Upper lobe of left lung (tissue), 6 donors: ENCODE results near the gene MME. TPM values are rescaled to one million over a fixed set of nuclear protein-coding genes. Genes with fewer than 3 reads are reported as not detected.
"Not testable (repeated sequence)": the region's sequence is repeated elsewhere in the genome, so short reads cannot be mapped to it uniquely, and the experiment has no call there.

Source experiments
- ATAC-seq, 2 donors: fragments of 200-7000 bp; cut with Tn5 transposase; one replicate each; pipeline ENCODE4 v1.9.1; 2022; ENCODE audit warnings: mild to moderate bottlenecking in 2 of 2, moderate library complexity in 2 of 2; ENCODE audit not compliant: low FRiP score in 2 of 2
- DNase-seq, 2 donors: peaks; one replicate each; pipeline ENCODE4 v3.0.0-alpha.2; 2019 to 2020
- H3K27ac ChIP-seq, 4 donors: fragments of 200-600 bp; sonication (generic); one replicate each; pipeline ENCODE4 v1.5.1; 2016 to 2019
- H3K27me3 ChIP-seq, 4 donors: fragments of 200-600 bp; sonication (generic); one replicate each; pipeline ENCODE4 v1.5.1; 2017 to 2019
- H3K36me3 ChIP-seq, 4 donors: fragments of 200-600 bp; sonication (generic); one replicate each; pipeline ENCODE4 v1.5.1; 2016 to 2019
- H3K4me1 ChIP-seq, 4 donors: fragments of 200-600 bp; sonication (generic); one replicate each; pipeline ENCODE4 v1.5.1; 2018 to 2019
- H3K4me3 ChIP-seq, 4 donors: fragments of 200-600 bp; sonication (generic); one replicate each; pipeline ENCODE4 v1.5.1; 2017 to 2019; ENCODE audit warnings: mild to moderate bottlenecking in 2 of 4, moderate library complexity in 1 of 4
- H3K9me3 ChIP-seq, 4 donors: fragments of 200-600 bp; sonication (generic); one replicate each; pipeline ENCODE4 v1.5.1; 2018 to 2019
- EP300 ChIP-seq, 4 donors: sonication (generic); formaldehyde crosslinking; IDR thresholded peaks; one replicate each; pipeline ENCODE4 v1.5.1; 2017; ENCODE audit warnings: antibody characterized with exemption in 4 of 4, control low read depth in 2 of 4
- POLR2A ChIP-seq, 4 donors: fragments of 450-650 bp; IDR thresholded peaks; one replicate each; pipeline ENCODE4 v1.5.1; 2016 to 2017; ENCODE audit warnings: antibody characterized with exemption in 4 of 4, mild to moderate bottlenecking in 2 of 4
- POLR2AphosphoS5 ChIP-seq, 2 donors: sonication (generic); formaldehyde crosslinking; IDR thresholded peaks; one replicate each; pipeline ENCODE4 v1.5.1; 2017; ENCODE audit warnings: antibody characterized with exemption in 2 of 2
- WGBS, 2 donors: methylation state at CpG; one replicate each; pipeline ENCODE4 v1.1.5; 2017 to 2018; 5-methylcytosine and 5-hydroxymethylcytosine counted together
- total RNA-seq, 6 donors: library from RNA; depleted of rRNA in 4 of 6; stranded (reverse); fragments of >200 nt in 4 of 6; gene quantifications; one replicate each; pipeline versions ENCODE4 v1.1.0 to v1.2.1, GENCODE V29; 2016 to 2021
- TF ChIP-seq, protein P1 (sequence below), 6 experiments: fragments of 450-650 bp in 4 of 6; fragments of 200-600 bp in 2 of 6; sonication (generic) in 2 of 6; IDR thresholded peaks; one replicate each; pipeline ENCODE4 v1.5.1; 2016 to 2019; ENCODE audit warnings: antibody characterized with exemption in 6 of 6
- donor health status: DM: no; HTN: no; CAD: no; lungs with moderate emphysema.
- donor health status: DM: no; HTN: yes; CAD: no; lungs with severe emphysema.

MME gene
- total RNA-seq, 6 donors from 2014 or later: 51.8 to 101 (median 74.8) TPM

DNA sequence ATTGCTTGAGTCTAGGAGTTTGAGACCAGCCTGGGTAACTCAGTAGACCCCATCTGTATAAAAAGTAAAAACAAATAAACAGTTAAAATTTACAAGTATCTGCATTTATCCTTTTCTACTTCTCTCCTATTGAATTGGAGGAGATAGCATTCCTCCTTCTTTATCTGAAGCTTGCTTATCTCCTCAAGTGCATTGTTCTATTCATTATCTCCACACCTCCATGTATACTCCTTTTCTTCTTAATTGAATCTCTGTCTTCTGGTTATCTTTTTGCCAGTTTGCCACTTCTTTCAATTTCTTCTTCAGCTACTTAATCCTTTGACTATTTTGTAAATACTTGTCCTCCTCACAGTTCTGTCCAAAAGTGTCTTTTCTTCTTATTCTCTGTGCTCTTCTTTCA, 124.7 kb downstream of the MME start:
- no peak for ATAC-seq
- no peak for DNase-seq
- Histone ChIP-seq H3K9me3 (no peaks in the 10 kb centered on the region), H3K27ac (no peak overlapping the region), H3K27me3 (no peaks in the 10 kb centered on the region), H3K4me1 (no peaks in the 10 kb centered on the region), H3K4me3 (no peak overlapping the region), H3K36me3 (no peaks in the 10 kb centered on the region)
- TF ChIP-seq, protein P1, sequence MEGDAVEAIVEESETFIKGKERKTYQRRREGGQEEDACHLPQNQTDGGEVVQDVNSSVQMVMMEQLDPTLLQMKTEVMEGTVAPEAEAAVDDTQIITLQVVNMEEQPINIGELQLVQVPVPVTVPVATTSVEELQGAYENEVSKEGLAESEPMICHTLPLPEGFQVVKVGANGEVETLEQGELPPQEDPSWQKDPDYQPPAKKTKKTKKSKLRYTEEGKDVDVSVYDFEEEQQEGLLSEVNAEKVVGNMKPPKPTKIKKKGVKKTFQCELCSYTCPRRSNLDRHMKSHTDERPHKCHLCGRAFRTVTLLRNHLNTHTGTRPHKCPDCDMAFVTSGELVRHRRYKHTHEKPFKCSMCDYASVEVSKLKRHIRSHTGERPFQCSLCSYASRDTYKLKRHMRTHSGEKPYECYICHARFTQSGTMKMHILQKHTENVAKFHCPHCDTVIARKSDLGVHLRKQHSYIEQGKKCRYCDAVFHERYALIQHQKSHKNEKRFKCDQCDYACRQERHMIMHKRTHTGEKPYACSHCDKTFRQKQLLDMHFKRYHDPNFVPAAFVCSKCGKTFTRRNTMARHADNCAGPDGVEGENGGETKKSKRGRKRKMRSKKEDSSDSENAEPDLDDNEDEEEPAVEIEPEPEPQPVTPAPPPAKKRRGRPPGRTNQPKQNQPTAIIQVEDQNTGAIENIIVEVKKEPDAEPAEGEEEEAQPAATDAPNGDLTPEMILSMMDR (IDR thresholded peaks at IDR 0.05): no peak
- TF ChIP-seq EP300 (IDR thresholded peaks at IDR 0.05) (no peak), POLR2A (IDR thresholded peaks at IDR 0.05) (no peak), POLR2AphosphoS5 (IDR thresholded peaks at IDR 0.05) (no peak)

DNA sequence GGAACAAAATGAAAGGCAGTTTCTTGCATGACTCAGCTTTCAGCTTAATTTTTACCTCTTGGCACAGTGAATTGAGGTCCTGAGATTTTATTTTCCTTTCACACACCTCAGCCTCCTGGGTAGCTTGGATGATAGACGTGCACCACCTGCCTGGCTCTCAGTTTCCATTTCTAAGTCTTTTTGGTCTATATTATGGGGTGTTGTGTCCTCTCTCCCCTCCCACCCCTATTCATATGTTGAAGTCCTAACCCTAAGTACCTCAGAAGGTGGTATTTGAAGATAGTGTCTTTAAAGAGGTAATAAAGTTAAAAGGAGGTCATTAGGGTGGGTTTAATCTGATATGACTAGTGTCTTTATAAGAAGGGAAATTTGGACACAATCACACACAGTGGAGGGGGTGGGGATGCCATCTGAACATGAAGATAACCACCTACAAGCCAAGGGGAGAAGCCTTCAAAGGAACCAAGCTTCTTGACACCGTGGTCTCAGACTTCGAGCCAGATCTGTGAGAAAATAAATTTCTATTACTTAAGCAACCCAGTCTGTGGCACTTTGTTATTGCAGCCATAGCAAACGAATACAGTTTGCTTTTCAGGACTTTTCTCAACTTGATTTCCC, 128.2 kb downstream of the MME start:
- H3K27ac ChIP-seq: no peak overlapping the region
- TF ChIP-seq POLR2A (IDR thresholded peaks at IDR 0.05): no peak
- DNase-seq (no peak), ATAC-seq (no peak)
- H3K4me1 ChIP-seq: no peaks in the 10 kb centered on the region
- H3K4me3 ChIP-seq: no peak overlapping the region
- no peaks in the 10 kb centered on the region for H3K36me3 ChIP-seq
- no peaks in the 10 kb centered on the region for H3K9me3 ChIP-seq
- no peaks in the 10 kb centered on the region for H3K27me3 ChIP-seq
- WGBS, 2 donors: 77 to 78% methylated on average over 4 of the region's 4 CpGs

DNA sequence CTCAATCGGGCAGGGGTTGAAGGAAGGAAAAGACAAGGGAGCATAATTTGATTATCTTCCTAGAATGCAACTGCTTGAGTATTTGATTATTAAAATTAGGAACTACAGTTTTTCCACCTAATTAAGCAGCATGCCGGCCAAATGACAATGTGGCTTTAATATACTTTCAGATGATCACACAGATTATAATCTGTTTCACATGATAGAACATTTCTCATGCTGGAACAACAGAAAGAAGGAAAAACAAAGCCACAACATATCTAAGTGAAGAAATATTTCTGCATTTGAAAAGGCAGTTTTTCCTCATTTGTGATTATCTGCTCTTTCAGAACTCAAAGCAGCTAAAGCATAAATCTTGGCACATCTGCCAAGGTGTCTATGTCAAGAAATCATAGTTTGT, 130.6 kb downstream of the MME start:
- Histone ChIP-seq H3K27ac (no peak overlapping the region), H3K36me3 (no peaks in the 10 kb centered on the region), H3K4me3 (no peak overlapping the region), H3K9me3 (no peaks in the 10 kb centered on the region), H3K4me1 (no peaks in the 10 kb centered on the region), H3K27me3 (no peaks in the 10 kb centered on the region)
- ATAC-seq: no peak
- DNase-seq: no peak
- 76 to 83% methylated on average over 2 of the region's 2 CpGs for WGBS, 2 donors
- TF ChIP-seq, protein P1 (IDR thresholded peaks at IDR 0.05): no peak

DNA sequence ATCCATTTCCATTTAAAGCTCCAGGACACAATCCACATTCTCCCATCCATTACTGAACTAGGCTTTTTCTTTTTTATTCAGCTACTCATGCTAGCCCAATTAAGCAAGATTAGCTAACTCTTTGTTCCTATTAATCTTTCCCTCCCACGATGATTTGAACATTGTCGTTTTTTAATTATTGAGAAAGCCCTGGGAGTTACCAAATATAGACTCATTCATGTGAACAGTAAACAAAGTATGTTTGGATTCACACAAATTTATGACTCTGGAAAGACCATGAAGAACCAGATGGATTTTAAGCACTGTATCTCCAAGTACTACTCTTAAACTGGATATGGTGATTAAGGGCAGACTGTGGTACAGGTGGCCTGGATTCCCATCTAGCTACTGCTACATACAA, 131.1 kb downstream of the MME start:
- 58 to 72% methylated on average over 2 of the region's 2 CpGs for WGBS, 2 donors
- Histone ChIP-seq H3K27ac (no peak overlapping the region), H3K9me3 (no peaks in the 10 kb centered on the region), H3K4me1 (no peaks in the 10 kb centered on the region), H3K27me3 (no peaks in the 10 kb centered on the region), H3K4me3 (no peak overlapping the region), H3K36me3 (no peaks in the 10 kb centered on the region)
- ATAC-seq: no peak
- DNase-seq: no peak
- TF ChIP-seq POLR2AphosphoS5 (IDR thresholded peaks at IDR 0.05) (no peak), POLR2A (IDR thresholded peaks at IDR 0.05) (no peak), EP300 (IDR thresholded peaks at IDR 0.05) (no peak)
- TF ChIP-seq, protein P1 (IDR thresholded peaks at IDR 0.05): no peak

DNA sequence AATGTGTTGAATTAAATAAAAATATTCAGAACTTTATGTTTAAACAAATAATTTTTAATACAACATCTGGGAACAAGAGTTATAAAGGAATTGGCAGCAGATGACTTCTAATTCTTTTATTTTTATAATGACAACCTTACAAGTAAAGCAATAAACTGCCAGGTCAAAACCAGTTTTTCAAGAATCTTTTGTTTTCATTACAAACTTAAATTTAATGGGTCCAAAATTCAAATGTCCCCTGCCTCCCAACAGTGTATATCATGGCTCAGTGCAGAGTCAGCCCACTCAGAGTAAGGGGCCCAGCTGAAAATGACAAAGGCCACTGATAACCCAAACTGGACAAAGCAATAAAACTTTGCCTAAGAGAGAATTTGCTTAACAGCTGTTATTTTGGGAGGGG, 131.8 kb downstream of the MME start:
- no peaks in the 10 kb centered on the region for H3K27me3 ChIP-seq
- no peaks in the 10 kb centered on the region for H3K4me1 ChIP-seq
- no peak overlapping the region for H3K4me3 ChIP-seq
- no peak overlapping the region for H3K27ac ChIP-seq
- no peaks in the 10 kb centered on the region for H3K9me3 ChIP-seq
- no peaks in the 10 kb centered on the region for H3K36me3 ChIP-seq
- no peak for DNase-seq
- no peak for ATAC-seq
- no peak for TF ChIP-seq POLR2A (IDR thresholded peaks at IDR 0.05)
- no peak for TF ChIP-seq EP300 (IDR thresholded peaks at IDR 0.05)
- TF ChIP-seq, protein P1 (IDR thresholded peaks at IDR 0.05): no peak
- TF ChIP-seq POLR2AphosphoS5 (IDR thresholded peaks at IDR 0.05): no peak

DNA sequence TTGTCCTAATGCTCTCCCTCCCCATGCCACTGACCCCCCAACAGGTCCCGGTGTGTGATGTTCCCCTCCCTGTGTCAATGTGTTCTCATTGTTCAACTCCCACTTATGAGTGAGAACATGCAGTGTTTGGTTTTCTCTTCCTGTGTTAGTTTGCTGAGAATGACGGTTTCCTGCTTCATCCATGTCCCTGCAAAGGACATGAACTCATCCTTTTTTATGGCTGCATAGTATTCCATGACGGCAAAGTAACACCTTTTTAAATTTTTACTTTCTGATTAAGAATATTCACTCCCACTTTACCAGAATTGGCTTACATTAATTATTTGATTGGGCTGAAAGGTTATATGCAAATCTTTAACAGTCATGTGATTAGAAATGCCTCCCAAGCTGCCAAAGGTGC, 135.9 kb downstream of the MME start:
- ATAC-seq, DNase-seq, H3K27me3 ChIP-seq, H3K4me3 ChIP-seq, H3K36me3 ChIP-seq, H3K9me3 ChIP-seq, H3K4me1 ChIP-seq, H3K27ac ChIP-seq: not testable (repeated sequence)
- 77% methylated on average over 3 of the region's 3 CpGs for WGBS, 2 donors
